ENCODE results near the gene EXOC4.

Gene EXOC4

DNA sequence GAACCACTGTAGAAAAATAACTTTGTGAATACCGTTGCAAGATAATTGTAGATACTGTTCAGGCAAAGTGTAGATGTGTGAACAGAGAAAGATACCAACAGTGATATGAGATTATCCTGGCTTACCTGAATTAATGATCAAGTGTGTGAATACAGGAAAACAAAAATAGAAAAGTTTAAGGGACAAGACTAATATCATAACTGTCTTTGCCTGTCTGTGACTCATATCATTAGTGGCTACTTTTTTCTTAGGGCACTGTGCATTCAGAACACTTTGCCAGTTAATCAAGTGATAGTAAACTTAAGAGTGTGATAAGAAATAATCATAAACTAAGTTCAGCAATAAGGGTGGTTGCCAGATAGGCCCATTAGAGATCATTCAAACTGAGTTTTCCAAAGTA lies 551.2 kb downstream of the EXOC4 start:
- H3K4me3 ChIP-seq (ENCODE audit: low read length) = no peak overlapping the region
- no peak overlapping the region for H3K27ac ChIP-seq (ENCODE audit: low read depth, low read length)
- H3K79me2 ChIP-seq (ENCODE audit: control insufficient read depth, low read length) = no peaks in the 10 kb centered on the region
- no peak for TF ChIP-seq EZH2phosphoT487 (IDR thresholded peaks at IDR 0.05; ENCODE audit: borderline replicate concordance, low read length)
- TF ChIP-seq, protein P1, sequence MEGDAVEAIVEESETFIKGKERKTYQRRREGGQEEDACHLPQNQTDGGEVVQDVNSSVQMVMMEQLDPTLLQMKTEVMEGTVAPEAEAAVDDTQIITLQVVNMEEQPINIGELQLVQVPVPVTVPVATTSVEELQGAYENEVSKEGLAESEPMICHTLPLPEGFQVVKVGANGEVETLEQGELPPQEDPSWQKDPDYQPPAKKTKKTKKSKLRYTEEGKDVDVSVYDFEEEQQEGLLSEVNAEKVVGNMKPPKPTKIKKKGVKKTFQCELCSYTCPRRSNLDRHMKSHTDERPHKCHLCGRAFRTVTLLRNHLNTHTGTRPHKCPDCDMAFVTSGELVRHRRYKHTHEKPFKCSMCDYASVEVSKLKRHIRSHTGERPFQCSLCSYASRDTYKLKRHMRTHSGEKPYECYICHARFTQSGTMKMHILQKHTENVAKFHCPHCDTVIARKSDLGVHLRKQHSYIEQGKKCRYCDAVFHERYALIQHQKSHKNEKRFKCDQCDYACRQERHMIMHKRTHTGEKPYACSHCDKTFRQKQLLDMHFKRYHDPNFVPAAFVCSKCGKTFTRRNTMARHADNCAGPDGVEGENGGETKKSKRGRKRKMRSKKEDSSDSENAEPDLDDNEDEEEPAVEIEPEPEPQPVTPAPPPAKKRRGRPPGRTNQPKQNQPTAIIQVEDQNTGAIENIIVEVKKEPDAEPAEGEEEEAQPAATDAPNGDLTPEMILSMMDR (IDR thresholded peaks at IDR 0.05; ENCODE audit: low read depth, low read length, poor library complexity, severe bottlenecking) = no peak
- no peaks in the 10 kb centered on the region for H3K36me3 ChIP-seq (ENCODE audit: control insufficient read depth, low read length)
- no peaks in the 10 kb centered on the region for H3K4me1 ChIP-seq (ENCODE audit: control insufficient read depth, low read length)
- no peaks in the 10 kb centered on the region for H3K9me2 ChIP-seq (replicated peaks; ENCODE audit: control insufficient read depth, low read length)
- H3K9me3 ChIP-seq (ENCODE audit: control insufficient read depth, insufficient read depth, low read length) = no peaks in the 10 kb centered on the region
- no peak overlapping the region for H3K4me2 ChIP-seq (ENCODE audit: low read length)
- no peaks in the 10 kb centered on the region for H4K20me1 ChIP-seq (ENCODE audit: control insufficient read depth, insufficient read depth, low read depth, low read length)
- H3K27me3 ChIP-seq (ENCODE audit: control insufficient read depth, low read length) = no peaks in the 10 kb centered on the region
- no peaks in the 10 kb centered on the region for H3F3A ChIP-seq (ENCODE audit: control insufficient read depth, insufficient read depth)

- Histone ChIP-seq H3K79me2 (ENCODE audit: control insufficient read depth, low read length) (no peaks in the 10 kb centered on the region), H3K36me3 (ENCODE audit: control insufficient read depth, low read length) (no peaks in the 10 kb centered on the region)
- no peak for TF ChIP-seq EZH2phosphoT487 (IDR thresholded peaks at IDR 0.05; ENCODE audit: borderline replicate concordance, low read length)
- TF ChIP-seq, protein P1 (IDR thresholded peaks at IDR 0.05; ENCODE audit: low read depth, low read length, poor library complexity, severe bottlenecking) = no peak
Measured at GRCh38 chr7:133805426-133805825, 552.5 kb downstream of the EXOC4 start.

GRCh38 chr7:133807624-133808492 lies 555.0 kb downstream of the EXOC4 start:
- no peaks in the 10 kb centered on the region for H3K4me1 ChIP-seq (ENCODE audit: control insufficient read depth, low read length)
- H3K4me3 ChIP-seq (ENCODE audit: low read length) = no peak overlapping the region
- no peak overlapping the region for H3K4me2 ChIP-seq (ENCODE audit: low read length)
- no peaks in the 10 kb centered on the region for H4K20me1 ChIP-seq (ENCODE audit: control insufficient read depth, insufficient read depth, low read depth, low read length)
- no peak for TF ChIP-seq EZH2phosphoT487 (IDR thresholded peaks at IDR 0.05; ENCODE audit: borderline replicate concordance, low read length)
- TF ChIP-seq, protein P1 (IDR thresholded peaks at IDR 0.05; ENCODE audit: low read depth, low read length, poor library complexity, severe bottlenecking) = no peak
- H3K9me2 ChIP-seq (replicated peaks; ENCODE audit: control insufficient read depth, low read length) = no peaks in the 10 kb centered on the region
- no peaks in the 10 kb centered on the region for H3K36me3 ChIP-seq (ENCODE audit: control insufficient read depth, low read length)
- no peaks in the 10 kb centered on the region for H3K9me3 ChIP-seq (ENCODE audit: control insufficient read depth, insufficient read depth, low read length)
- H3K79me2 ChIP-seq (ENCODE audit: control insufficient read depth, low read length) = no peaks in the 10 kb centered on the region
- H3F3A ChIP-seq (ENCODE audit: control insufficient read depth, insufficient read depth) = no peaks in the 10 kb centered on the region
- H3K27ac ChIP-seq (ENCODE audit: low read depth, low read length) = no peak overlapping the region
- H3K27me3 ChIP-seq (ENCODE audit: control insufficient read depth, low read length) = no peaks in the 10 kb centered on the region

More at GRCh38 chr7:133805426-133805825, 552.5 kb downstream of the EXOC4 start:
- no peaks in the 10 kb centered on the region for H3K27me3 ChIP-seq (ENCODE audit: control insufficient read depth, low read length)
- H3K4me1 ChIP-seq (ENCODE audit: control insufficient read depth, low read length) = no peaks in the 10 kb centered on the region
- no peak overlapping the region for H3K4me3 ChIP-seq (ENCODE audit: low read length)
- H3K9me3 ChIP-seq (ENCODE audit: control insufficient read depth, insufficient read depth, low read length) = no peaks in the 10 kb centered on the region
- H3K27ac ChIP-seq (ENCODE audit: low read depth, low read length) = no peak overlapping the region
- no peak overlapping the region for H3K4me2 ChIP-seq (ENCODE audit: low read length)
- no peaks in the 10 kb centered on the region for H4K20me1 ChIP-seq (ENCODE audit: control insufficient read depth, insufficient read depth, low read depth, low read length)
- no peaks in the 10 kb centered on the region for H3F3A ChIP-seq (ENCODE audit: control insufficient read depth, insufficient read depth)
- H3K9me2 ChIP-seq (replicated peaks; ENCODE audit: control insufficient read depth, low read length) = no peaks in the 10 kb centered on the region

Data from DOHH2 (cell line).